Activated CD4-positive, alpha-beta T cell treated with anti-CD3 and anti-CD28 coated beads for 24 hours (primary cell): ENCODE measurements around the gene NOBOX.
"Not testable (repeated sequence)": the region's sequence is repeated elsewhere in the genome, so short reads cannot be mapped to it uniquely, and the experiment has no call there.

Experiments
- DNase-seq, 2 donors: peaks; one replicate each; pipeline ENCODE4 v3.0.0-alpha.2; 2020; ENCODE audit warnings: low read depth in 2 of 2

Gene NOBOX

DNA sequence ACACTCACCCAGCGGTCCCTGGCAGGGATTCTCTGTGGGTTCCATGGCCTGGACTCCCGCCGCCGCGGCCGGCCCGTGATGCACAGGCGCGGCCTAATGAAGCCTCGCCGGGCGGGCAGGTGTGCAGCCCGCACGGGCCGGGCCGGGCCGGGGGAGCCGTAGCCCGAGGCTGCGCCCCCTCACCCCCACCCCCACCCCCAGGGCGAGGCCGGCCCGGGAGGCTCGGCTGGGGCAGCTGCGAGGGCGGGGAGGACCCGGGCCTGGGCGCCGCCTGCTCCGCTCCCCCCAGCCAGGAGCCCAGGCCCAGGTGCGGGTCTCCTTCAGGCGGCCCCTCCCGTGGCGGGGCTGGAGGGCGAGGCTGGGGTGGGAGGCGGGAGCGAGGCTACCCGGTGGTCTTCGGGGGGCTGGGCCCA, at the start of gene NOBOX:
Gene NOBOX, minus strand, starts transcription at position 45 of the 413 bp plus-strand sequence.
- no peak for DNase-seq

DNA sequence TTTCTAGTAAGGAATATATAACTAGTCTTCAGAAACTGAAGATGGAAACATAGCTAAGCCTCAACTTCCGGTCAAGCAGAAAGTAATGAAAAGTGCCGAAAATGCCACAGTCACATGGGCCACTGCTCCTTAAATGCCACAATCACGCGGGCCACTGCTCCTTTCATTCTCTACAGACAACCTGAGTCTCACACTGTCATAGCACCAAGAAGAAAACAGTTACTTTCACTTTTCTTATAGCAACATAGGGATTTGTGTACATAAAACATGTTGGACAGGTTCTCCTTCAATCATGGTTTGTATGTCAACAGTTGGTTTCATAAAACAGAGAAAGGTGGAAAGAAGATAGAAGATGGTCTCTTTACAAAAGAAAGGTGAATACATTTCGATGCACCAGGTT, 48.6 kb upstream of the NOBOX start:
- DNase-seq, result no peak

DNA sequence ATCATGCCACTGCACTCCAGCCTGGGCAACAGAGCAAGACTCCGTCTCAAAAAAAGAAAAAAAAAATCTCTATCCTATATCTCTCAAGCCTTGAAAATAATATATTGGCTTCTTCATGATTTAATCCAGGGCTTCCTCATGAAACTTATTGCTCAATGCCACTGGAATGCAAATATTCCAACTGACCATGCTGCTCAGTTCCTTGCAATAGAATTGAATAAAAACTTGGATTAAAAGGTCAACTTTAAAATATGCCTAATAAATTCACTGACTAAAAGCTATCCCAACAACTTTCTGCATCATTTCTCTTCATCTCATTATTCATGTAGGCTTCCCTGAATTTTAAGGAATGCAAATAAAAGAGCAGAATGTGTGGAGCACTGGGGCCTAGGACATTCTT, 42.1 kb upstream of the NOBOX start:
- no peak for DNase-seq

DNA sequence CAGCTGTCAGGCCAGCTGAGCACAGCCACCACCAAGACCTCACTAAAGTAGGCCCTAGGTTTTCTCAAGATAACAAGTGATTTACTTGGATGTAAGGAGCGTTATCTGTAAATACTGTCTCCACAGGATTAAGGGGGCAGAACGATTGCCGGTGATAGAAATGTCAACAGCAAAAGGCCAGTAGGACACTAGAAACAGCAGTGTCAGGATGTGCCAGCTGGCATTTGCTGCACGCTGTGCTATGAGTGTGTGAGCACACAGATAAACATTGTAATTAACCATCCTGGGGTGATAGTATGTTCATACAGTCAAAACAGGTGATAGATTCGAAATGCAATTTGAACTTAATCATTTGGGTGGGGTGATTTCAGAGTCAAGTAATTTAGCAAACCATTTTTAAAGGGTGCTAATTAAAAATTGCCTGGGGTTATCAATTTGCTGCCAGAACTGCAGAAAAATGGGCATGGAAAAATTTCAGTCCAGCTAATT, 36.3 kb upstream of the NOBOX start:
- DNase-seq, result no peak

DNA sequence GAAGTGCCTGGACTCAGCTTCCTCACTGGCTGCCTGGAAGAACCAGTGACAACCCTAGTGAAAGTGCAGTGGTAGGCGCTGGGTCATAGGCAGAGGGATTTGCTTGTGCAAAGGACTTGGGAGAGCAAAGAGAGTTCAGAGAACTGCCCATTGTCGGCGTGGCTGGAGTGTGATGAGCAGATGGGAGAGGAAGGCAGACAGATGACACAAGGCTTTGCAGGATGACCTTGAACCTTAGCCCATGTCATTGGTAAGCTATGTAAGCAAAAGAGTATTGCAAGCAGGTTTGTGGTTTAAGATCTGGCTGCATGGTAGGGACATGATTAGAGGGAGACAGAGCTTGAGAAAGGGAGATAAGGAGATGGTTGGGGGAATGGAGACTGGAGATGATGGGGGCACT, 35.3 kb upstream of the NOBOX start:
- no peak for DNase-seq

DNA sequence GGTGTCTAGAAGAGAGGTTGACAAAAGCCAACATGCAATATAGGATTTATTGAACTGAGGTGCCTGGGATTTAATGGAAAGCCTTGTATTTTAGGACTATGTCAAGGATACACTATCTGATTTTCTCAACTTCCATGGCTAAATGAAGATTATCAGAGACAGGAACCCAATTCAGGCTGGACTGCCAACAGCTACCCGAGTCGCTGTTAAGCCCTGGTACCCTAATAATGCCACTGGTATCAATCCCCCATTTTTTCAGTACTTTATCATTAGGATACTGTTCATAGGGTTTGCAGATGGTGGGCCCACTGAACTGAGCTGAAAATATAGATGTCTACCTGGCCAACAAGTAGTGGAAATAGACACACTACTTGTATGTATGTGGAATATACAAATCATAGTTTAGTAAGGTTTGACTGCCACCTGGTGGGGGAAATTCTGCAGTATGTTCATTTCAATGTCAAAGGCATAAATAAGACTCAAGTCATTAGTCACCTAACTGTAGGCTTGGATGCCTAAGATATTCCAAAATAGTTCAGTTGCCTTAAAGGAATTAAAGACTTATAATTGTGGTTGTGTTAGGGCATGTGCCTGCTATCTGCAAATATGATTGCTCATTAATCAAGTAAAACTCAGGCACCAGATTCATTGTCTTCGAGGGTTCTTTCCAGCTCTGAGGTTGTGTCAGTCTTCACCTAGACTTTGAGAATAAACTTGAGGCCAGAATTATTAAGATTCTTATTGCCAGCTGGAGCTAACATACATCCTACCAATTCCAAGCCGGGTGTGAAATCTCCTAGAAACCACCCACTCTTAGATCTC, 34.1 kb upstream of the NOBOX start:
- DNase-seq, result peak; percentile 10 to 29

DNA sequence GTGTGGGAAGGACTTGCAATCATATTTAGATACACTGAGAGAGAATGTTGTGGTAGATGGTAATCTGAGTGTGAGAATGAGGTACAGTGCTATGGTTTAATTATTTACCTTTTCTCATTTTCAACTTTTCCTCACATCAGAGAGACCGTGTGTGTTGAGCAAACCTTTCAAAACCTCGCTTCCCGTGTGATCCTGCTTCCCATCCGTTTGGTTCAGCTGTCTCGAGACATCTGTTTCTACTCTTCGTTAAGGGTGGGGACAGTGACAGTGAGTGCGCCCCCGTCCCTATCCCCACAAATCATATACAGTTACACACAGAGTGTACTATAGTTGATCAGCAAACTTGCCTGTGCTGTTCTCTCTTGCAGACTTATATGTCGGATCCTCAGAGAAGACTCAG, 33.0 kb upstream of the NOBOX start:
- no peak for DNase-seq

DNA sequence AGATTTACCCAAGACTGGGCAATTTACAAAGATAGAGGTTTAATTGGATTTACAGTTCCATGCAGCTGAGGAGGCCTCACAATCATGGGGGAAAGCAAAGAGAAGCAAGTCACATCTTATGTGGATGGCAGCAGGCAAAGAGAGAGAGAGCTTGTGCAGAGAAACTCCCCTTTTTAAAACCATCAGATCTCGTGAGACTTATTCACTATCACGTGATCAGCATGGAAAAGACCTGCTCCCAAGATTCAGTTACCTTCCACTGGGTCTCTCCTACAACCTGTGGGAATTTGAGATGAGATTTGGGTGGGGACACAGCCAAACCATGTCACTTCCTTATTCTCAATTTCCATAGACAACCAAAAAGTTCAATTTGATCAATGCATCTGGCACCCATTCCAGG, 24.9 kb upstream of the NOBOX start:
- DNase-seq, result no peak

DNA sequence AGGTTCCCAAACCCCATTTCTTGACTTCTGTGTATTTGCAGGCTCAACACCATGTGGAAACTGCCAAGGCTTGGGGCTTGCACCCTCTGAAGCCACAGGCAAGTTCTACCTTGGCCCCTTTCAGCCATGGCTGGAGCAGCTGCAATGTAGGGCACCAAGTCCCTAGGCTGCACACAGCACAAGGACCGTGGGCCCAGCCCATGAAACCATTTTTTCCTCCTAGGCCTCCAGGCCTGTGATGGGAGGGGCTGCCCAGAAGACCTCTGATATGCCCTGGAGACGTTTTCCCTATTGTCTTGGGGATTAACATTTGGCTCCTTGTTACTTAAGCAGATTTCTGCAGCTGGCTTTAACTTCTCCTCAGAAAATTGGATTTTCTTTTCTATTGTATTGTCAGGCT, 24.0 kb upstream of the NOBOX start:
- DNase-seq, result not testable (repeated sequence)

DNA sequence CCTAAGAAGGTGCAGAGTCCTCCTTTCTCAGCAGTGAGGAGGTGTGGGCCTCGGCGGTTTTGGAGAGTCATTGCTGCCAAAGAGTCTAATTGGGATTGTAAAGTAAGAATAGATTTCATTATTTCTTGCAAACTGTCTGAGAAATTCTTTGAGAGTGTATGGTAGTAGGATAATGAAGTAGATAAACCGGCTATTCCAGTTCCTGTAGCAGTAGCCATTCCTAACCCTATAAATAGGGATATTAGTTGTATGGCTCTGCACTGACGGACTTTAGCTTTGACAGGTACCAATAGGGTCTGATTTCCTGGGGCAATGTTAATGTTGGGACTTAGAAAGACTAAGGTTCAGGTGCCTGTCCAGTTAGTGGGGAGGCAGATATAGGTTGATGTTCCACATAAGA, 15.4 kb upstream of the NOBOX start:
- DNase-seq, result not testable (repeated sequence)

DNA sequence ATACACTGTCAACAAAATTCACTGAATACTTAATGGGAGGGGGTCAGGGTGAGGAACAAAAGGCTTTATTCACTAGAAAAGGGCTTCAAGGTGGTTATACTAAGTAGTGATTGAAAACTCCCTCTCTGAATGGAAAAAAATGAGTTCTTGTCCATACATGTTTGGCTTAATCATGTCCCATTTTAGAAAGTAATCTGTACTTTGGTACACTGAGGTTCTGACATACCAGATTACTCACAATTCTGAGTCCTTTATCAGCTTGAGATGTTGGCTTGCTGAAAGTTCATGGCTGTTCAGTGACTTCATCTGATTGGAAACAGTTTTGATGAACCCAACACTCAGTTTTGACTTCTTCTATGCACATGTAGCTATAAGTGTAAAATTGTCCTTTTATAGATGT, 12.8 kb upstream of the NOBOX start:
- no peak for DNase-seq

DNA sequence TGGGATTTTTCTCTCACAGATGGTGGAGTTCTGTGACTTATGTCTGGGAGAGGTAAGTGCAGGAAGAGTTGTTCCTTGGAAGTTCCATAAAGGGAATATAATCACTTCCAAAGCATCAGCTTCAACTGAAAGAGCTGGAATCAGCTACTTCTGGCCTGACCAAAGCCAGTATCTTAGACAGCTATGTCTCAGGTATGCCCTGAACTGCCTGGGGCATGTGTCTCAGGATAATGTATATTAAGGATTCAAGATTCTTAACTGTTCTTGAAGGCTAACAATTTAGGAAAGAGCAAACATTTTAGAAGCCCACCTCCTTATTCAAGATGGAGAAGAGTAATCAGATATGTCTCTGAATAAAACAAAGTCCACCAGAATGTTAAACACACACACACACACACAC, 12.4 kb upstream of the NOBOX start:
- no peak for DNase-seq

DNA sequence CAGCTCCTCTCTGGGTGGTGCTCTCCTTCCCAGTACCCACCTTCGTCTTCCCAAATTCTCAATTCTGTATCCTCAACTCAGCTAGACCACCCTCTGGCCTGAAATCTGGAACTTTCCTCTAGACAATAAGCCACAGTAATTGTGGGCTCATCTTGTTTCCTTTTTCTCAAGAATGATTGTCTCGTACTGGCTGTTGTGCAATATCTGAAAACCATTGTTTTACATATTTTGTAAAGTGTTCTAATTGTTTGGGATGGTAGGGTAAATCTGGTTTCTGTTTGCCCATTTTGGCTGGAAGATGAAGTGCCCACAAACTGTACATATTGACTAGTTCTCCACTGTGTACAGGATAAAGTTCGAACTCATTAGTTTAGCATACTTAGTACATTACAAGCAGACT, 11.3 kb upstream of the NOBOX start:
- no peak for DNase-seq

DNA sequence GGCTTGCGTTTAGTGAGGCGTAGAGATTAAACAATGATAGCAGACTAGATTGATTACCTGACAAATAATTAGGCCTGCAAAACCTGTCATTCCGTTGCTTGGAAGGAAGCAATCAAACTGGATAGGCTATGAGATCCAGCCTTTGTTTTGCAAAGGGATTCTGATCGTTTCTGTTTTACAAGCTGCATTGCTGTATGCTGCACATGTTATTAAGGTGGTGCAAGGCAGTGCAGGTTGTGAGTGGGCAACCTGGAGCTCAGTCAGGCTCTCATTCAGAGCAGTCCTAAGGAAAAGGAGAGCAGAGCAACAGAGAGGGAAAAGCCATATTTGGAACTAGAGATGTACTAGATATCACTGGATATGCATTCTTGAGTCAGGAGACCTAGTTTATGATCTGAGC, 6.9 kb upstream of the NOBOX start:
- no peak for DNase-seq

DNA sequence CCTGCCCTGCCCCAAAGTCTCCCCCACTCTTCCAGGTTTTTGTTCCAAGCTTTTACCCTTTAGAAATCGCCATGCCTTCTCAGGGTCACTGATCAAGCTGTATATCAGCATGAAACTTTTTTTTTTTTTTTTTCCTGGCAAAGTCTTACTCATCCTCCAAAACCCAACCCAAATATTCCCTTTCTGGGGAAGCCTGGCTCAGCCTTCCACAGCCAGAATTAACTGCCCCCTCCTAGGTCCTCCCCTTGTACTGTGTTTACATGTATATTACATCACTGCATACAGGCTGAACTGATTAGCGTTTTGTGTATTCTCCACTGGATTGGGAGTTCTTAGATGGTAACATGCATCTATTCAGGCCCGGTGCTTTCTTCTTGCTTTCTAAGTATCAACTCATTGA, 4.6 kb upstream of the NOBOX start:
- no peak for DNase-seq

DNA sequence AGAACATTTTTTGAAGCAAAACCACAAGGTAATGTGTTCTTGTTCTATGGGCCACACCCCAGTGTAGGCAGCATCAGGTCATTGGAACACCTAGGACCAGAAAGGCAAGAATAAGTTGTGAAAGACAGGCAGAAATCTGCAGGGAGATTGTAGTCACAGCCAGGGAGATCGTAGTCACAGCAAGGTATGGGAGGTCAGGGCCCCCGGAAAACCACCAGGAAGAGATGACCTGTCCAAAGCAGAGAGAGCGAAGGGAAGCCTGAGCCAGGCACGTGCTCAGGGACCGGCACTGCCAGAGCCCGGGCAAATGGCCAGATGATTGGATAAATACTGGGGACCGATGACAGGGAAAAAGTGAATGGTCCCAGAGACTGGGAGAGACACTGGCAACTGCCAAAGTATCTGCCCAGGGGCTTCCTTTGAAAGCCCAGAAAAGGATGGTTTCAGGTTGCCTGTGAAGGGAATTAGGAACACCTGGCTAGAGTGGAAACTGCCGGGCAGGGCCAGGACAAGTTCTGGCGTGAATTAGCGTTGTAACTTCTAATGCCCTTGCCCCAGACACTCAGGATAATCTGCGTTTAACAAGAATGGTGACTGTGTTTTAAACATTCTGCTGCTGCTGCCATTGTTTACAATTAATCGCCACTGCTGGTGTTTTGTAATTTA, 3.9 kb upstream of the NOBOX start:
- DNase-seq, result no peak

DNA sequence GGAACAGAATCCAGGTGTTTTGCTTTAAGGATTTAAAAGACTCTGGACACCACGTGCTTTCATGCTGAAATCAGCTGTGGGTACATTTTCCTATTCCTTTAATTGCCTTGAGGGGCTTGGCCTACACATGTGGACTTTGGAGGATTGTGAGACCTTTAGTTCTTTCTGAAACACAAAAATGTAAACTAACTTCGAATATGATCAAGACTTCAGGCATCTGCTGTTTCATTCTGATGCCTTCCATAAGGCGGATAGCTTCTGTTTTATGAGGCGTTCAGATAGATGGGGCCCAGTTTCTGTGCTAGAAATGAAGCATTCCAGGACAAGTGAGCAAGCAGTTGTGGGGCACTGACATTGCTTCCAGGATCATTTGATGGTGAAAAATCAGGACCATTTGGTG, 1.5 kb upstream of the NOBOX start:
- no peak for DNase-seq

DNA sequence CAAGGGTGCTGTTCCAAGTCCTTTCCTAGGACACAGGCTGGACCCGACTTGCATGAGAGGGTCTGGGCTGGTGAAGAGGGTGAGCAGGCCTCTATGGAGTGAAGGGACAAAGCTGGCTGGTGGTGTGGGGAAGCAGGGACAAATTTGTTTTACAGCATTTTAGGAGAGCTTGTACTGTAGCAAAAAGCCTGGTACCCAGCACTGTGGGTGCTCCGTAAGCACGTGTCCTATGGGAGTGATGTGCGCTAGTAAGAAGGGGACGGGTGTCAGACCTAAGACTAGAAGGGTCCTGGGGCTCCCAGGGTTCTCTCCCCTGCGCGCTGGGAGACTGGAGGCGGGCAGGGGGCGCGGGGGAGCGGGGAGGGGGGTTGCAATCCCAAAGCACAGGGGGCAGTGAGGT, 391 bp downstream of the NOBOX start:
- DNase-seq, result no peak

DNA sequence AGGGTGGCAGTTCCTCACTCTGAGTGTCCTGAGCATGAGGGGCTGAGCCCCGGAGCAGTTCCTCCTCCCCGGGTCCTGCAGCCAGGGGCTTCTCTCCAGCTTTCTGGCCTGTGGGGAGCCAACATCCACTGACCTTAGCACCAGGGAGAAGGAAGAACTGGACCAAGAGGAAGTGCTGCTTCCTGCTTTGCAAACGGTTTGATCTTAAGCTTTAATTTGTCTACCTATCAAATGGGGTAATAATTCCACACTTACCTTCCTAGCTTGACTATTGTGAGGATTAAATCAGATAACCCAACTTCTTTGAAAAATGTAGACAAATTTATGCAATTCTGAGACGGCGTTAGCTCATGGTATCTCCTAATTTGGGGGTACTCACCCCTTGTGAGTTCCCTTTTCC, 2.0 kb downstream of the NOBOX start:
- DNase-seq, result no peak

DNA sequence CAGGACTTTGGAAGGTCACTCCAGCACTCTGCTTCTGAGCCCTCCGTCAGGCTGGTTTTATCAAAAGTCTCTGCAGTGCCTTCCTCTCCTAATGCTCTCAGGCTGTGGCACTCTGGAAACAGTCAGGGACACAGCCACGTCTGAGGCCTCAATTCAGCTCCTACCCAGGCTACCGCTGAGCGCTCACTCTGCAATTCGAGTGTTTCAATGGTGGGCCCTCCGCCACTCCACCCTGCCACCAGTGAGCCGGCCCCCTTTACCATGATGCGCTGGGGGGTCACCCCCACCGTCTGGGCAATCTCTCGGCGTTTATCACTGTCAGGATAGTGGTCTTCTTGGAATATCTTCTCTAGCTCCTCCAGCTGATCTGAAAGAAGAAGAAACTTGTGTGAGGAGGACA, 3.5 kb downstream of the NOBOX start:
- DNase-seq, result no peak

DNA sequence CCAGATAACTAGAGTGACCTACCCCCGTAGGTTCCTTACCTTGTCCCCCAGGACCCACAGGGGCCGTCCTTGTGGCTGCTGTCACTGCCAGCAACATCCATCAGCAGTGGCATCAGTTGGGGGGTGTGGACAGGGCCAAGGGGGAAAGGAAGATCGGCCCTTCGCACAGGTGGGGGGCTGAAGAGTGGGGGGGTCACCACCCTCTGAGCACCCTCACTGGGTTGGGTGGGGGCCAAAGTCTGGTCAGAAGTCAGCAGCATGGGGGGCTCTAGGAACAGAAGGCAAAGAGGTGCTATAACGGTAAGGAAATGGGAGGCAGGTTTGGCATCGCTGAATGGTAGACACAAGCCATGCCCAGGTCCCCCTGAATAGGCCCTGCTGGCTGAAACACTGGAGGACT, 4.6 kb downstream of the NOBOX start:
- DNase-seq, result no peak

DNA sequence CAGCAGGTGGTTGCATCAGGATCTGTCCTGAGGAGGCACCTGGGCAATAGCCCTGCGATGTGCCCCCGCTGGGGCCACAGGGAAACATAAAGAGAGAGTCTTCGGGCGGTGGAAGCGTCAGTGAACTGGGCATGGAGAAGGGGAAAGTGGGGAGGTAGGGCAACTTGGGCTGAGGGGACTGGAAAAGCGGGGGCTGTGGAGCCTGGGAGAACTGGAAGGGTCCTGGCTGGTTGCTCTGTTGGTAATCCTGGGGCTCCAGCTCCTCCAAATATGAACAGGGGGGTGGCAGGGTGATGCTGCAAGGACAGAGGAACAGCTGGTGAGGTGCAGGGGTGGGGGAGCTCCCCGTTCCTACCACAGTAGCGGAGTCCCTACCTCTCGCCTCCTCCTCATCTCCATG, 5.2 kb downstream of the NOBOX start:
- no peak for DNase-seq

DNA sequence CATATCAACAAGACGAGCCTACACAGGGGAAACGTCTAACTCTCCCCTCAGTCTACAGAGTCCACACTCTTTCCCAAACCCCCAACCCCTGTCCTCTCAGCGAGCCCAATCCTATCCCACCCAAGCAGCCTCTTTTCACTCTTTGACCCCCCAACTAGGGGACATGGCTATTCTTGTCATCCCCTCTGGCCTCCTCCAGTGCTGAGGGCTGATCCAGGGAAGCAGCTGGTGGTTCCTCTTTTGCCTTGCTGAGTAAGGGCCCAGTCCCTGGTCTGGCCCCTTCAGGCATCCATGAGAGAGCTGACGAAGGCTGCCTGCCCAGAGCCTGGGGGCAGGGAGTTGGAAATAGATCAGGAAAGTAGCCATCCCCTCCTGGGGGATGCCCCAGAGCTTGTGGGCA, 6.4 kb downstream of the NOBOX start:
- DNase-seq, result no peak
